ENCODE results near the gene SH3PXD2B. TPM values are rescaled to one million over a fixed set of nuclear protein-coding genes. Genes with fewer than 3 reads are reported as not detected.
"Not testable (repeated sequence)": the region's sequence is repeated elsewhere in the genome, so short reads cannot be mapped to it uniquely, and the experiment has no call there.

SH3PXD2B gene
- total RNA-seq, 2 experiments from 2014 or later: 0.10 TPM; not detected in 1

DNA sequence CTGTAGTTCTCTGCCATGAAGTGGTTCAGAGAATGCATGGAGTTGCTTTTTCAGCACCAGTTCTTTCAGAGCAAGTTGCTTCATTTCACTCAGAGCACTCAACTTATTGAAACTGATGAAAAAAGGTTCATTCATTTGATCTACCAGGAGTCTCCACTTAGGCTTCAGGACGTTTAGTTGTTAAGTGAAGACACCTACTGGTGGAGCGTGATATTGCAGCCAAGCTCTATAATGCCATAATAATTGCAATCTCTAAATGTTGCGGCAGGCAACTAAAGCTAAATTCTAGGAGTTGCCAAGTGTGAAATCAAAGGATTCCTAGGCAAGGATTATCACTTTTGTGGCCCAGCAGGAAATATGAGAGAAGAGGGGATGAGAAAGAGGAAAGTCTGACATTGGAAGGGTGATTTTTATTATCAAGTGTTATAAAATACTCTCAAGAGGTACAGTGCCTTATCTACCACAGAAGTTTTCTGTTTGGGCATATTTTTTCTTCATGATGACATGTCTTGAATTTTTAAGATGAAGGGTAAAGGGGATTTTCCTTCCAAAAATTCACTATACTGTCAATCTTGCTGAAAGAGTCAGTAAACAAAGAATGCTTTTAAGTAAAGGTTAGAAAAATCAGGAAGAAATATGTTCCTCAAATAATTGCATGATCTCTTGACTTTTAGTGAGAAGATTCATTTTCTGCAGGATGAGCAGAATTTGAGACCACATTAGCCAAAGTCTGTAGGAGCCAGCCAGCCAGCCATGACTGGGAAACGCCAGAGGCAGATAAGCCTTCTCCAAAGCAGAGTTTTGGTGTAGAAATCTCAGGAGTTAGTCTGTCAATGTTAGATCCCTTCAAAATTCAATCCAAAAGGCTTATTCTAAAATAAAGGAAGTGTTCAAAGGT lies 83.4 kb downstream of the SH3PXD2B start:
- H3K9me2 ChIP-seq (ENCODE audit: insufficient read depth, low read length): no peaks in the 10 kb centered on the region
- intact Hi-C loops (cut with micrococcal nuclease; ENCODE audit: unreplicated experiment): no loop called here
- peaks cover 17% of the 10 kb centered on the region for H3K9me3 ChIP-seq (ENCODE audit: low read length)
- TF ChIP-seq, protein P1, sequence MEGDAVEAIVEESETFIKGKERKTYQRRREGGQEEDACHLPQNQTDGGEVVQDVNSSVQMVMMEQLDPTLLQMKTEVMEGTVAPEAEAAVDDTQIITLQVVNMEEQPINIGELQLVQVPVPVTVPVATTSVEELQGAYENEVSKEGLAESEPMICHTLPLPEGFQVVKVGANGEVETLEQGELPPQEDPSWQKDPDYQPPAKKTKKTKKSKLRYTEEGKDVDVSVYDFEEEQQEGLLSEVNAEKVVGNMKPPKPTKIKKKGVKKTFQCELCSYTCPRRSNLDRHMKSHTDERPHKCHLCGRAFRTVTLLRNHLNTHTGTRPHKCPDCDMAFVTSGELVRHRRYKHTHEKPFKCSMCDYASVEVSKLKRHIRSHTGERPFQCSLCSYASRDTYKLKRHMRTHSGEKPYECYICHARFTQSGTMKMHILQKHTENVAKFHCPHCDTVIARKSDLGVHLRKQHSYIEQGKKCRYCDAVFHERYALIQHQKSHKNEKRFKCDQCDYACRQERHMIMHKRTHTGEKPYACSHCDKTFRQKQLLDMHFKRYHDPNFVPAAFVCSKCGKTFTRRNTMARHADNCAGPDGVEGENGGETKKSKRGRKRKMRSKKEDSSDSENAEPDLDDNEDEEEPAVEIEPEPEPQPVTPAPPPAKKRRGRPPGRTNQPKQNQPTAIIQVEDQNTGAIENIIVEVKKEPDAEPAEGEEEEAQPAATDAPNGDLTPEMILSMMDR (conservative IDR thresholded peaks at IDR 0.05; ENCODE audit: low read length): peak; percentile 86
- TF ChIP-seq EZH2phosphoT487 (IDR thresholded peaks at IDR 0.05; ENCODE audit: borderline replicate concordance, low read depth, low read length): no peak
- no peak overlapping the region for H3K4me2 ChIP-seq (ENCODE audit: low read length)
- no peaks in the 10 kb centered on the region for H3K36me3 ChIP-seq (ENCODE audit: insufficient read depth, low read length)
- BruUV-seq (replicated peaks): no TSS peak
- no peaks in the 10 kb centered on the region for H3K79me2 ChIP-seq (ENCODE audit: insufficient read depth, low read depth, low read length)
- peak; percentile 37 for DNase-seq (ENCODE audit: low spot score)
- no peak overlapping the region for H2AFZ ChIP-seq (ENCODE audit: low read length)
- no peaks in the 10 kb centered on the region for H4K20me1 ChIP-seq (ENCODE audit: insufficient read depth, low read length)
- CTCF ChIA-PET (ENCODE audit: unreplicated experiment): no interaction called here
- H3K27ac ChIP-seq (ENCODE audit: low read depth, low read length, poor library complexity, severe bottlenecking): no peak overlapping the region
- POLR2A ChIA-PET: interaction anchor here (0.5 to 0.7 kb wide), 3 partner anchors 79 to 1453 kb away, joined by 3 to 6 read pairs (median 4); no protein-coding TSS in a partner anchor
- no peaks in the 10 kb centered on the region for H3K4me1 ChIP-seq (ENCODE audit: insufficient read depth, low read length, poor library complexity, severe bottlenecking)
- no peak overlapping the region for H3K4me3 ChIP-seq (ENCODE audit: low read depth, low read length, poor library complexity, severe bottlenecking)

DNA sequence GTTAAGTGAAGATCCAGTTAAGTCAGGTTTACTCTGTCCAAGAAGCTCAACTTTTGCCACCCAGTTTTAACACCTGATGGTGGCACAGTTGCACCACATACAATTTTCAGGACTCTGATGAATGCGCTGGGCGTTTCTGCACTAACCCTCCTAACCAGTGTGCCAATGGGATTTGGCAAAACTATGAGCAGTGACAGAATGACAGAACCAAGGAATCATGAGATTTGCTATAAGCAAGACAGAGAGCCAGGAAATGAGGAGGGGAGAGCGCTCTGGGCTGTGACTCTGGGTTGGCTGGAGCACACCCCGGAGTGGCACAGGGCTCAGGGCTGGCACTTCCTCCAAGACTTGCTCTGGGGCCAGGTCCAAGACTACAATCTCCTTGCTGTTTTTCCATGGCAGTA lies 84.1 kb downstream of the SH3PXD2B start:
- TF ChIP-seq EZH2phosphoT487 (IDR thresholded peaks at IDR 0.05; ENCODE audit: borderline replicate concordance, low read depth, low read length): no peak
- TF ChIP-seq, protein P1 (conservative IDR thresholded peaks at IDR 0.05; ENCODE audit: low read length): no peak
- Histone ChIP-seq H3K4me1 (ENCODE audit: insufficient read depth, low read length, poor library complexity, severe bottlenecking) (no peaks in the 10 kb centered on the region), H3K36me3 (ENCODE audit: insufficient read depth, low read length) (no peaks in the 10 kb centered on the region), H2AFZ (ENCODE audit: low read length) (no peak overlapping the region), H3K4me3 (ENCODE audit: low read depth, low read length, poor library complexity, severe bottlenecking) (no peak overlapping the region), H3K27ac (ENCODE audit: low read depth, low read length, poor library complexity, severe bottlenecking) (no peak overlapping the region), H4K20me1 (ENCODE audit: insufficient read depth, low read length) (no peaks in the 10 kb centered on the region), H3K79me2 (ENCODE audit: insufficient read depth, low read depth, low read length) (no peaks in the 10 kb centered on the region), H3K9me3 (ENCODE audit: low read length) (peaks cover 17% of the 10 kb centered on the region), H3K4me2 (ENCODE audit: low read length) (no peak overlapping the region), H3K9me2 (ENCODE audit: insufficient read depth, low read length) (no peaks in the 10 kb centered on the region)
- intact Hi-C loops (cut with micrococcal nuclease; ENCODE audit: unreplicated experiment): no loop called here
- DNase-seq (ENCODE audit: low spot score): no peak
- POLR2A ChIA-PET: interaction anchor here (0.6 to 0.7 kb wide), 2 partner anchors 494 to 1454 kb away, joined by 3 to 6 read pairs; no protein-coding TSS in a partner anchor
- BruUV-seq (replicated peaks): no TSS peak
- CTCF ChIA-PET (ENCODE audit: unreplicated experiment): no interaction called here

DNA sequence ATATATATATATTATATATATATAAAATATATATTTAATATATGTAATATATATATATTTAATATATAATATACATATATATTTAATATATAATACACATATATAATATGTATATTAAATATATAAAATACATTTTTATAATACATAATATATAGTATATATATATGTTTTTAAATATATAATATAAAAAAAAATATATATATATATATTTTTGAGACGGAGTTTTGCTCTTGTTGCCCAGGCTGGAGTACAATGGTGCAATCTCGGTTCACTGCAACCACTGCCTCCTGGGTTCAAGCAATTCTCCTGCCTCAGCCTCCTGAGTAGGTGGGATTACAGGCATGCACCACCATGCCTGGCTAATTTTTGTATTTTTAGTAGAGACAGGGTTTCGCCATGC lies 85.6 kb downstream of the SH3PXD2B start:
- intact Hi-C loops (cut with micrococcal nuclease; ENCODE audit: unreplicated experiment); H3K79me2 ChIP-seq (ENCODE audit: insufficient read depth, low read depth, low read length); POLR2A ChIA-PET; H3K27ac ChIP-seq (ENCODE audit: low read depth, low read length, poor library complexity, severe bottlenecking); H3K4me3 ChIP-seq (ENCODE audit: low read depth, low read length, poor library complexity, severe bottlenecking); H3K4me1 ChIP-seq (ENCODE audit: insufficient read depth, low read length, poor library complexity, severe bottlenecking); H2AFZ ChIP-seq (ENCODE audit: low read length); H3K4me2 ChIP-seq (ENCODE audit: low read length); BruUV-seq (replicated peaks); H3K9me2 ChIP-seq (ENCODE audit: insufficient read depth, low read length); H3K36me3 ChIP-seq (ENCODE audit: insufficient read depth, low read length); CTCF ChIA-PET (ENCODE audit: unreplicated experiment); H4K20me1 ChIP-seq (ENCODE audit: insufficient read depth, low read length); DNase-seq (ENCODE audit: low spot score): not testable (repeated sequence)
- H3K9me3 ChIP-seq (ENCODE audit: low read length): peaks cover 17% of the 10 kb centered on the region
